ENCODE measurements around the gene ANXA1.
A peak's percentile ranks its signal among the peaks of the same experiment; 100 is the strongest.

Gene ANXA1

GRCh38 chr9:73148447-73148937, 3.2 kb upstream of the ANXA1 start:
- Histone ChIP-seq H3K27me3 (ENCODE audit: insufficient read depth, low read length, poor library complexity, severe bottlenecking) (no peaks in the 10 kb centered on the region), H3K9me2 (replicated peaks; ENCODE audit: low read depth, low read length) (no peaks in the 10 kb centered on the region), H3K4me2 (ENCODE audit: low read depth, low read length, poor library complexity, severe bottlenecking) (peak overlapping the region; percentile 66), H3K9ac (ENCODE audit: low read depth, low read length, poor library complexity, severe bottlenecking) (peak overlapping the region; percentile 55), H3K4me3 (ENCODE audit: low read length, poor library complexity, severe bottlenecking) (no peak overlapping the region), H3K9me3 (ENCODE audit: insufficient read depth, low read depth, low read length) (no peaks in the 10 kb centered on the region), H3F3A (ENCODE audit: low read depth) (no peaks in the 10 kb centered on the region), H3K4me1 (ENCODE audit: insufficient read depth, low read length, poor library complexity, severe bottlenecking) (peaks cover 55% of the 10 kb centered on the region), H3K36me3 (ENCODE audit: insufficient read depth, low read length) (no peaks in the 10 kb centered on the region), H3K79me2 (ENCODE audit: insufficient read depth, low read length) (peaks cover 23% of the 10 kb centered on the region), H2AFZ (ENCODE audit: low read length) (peak overlapping the region; percentile 71; the same call in 1 of the 2 replicates), H4K20me1 (ENCODE audit: insufficient read depth, low read length, poor library complexity, severe bottlenecking) (no peaks in the 10 kb centered on the region)
- TF ChIP-seq EZH2phosphoT487 (IDR thresholded peaks at IDR 0.05; ENCODE audit: borderline replicate concordance) (no peak), CTCF (conservative IDR thresholded peaks at IDR 0.05; ENCODE audit: low read length) (no peak)

GRCh38 chr9:73149371-73150067, 2.1 kb upstream of the ANXA1 start:
- Histone ChIP-seq H3K4me3 (ENCODE audit: low read length, poor library complexity, severe bottlenecking) (peak overlapping the region; percentile 60), H4K20me1 (ENCODE audit: insufficient read depth, low read length, poor library complexity, severe bottlenecking) (no peaks in the 10 kb centered on the region), H3K4me2 (ENCODE audit: low read depth, low read length, poor library complexity, severe bottlenecking) (peak overlapping the region; percentile 66), H2AFZ (ENCODE audit: low read length) (peak overlapping the region; percentile 71; the same call in 1 of the 2 replicates), H3K27me3 (ENCODE audit: insufficient read depth, low read length, poor library complexity, severe bottlenecking) (no peaks in the 10 kb centered on the region), H3K9ac (ENCODE audit: low read depth, low read length, poor library complexity, severe bottlenecking) (peak overlapping the region; percentile 55), H3F3A (ENCODE audit: low read depth) (no peaks in the 10 kb centered on the region), H3K9me3 (ENCODE audit: insufficient read depth, low read depth, low read length) (no peaks in the 10 kb centered on the region), H3K36me3 (ENCODE audit: insufficient read depth, low read length) (no peaks in the 10 kb centered on the region), H3K79me2 (ENCODE audit: insufficient read depth, low read length) (peaks cover 33% of the 10 kb centered on the region), H3K4me1 (ENCODE audit: insufficient read depth, low read length, poor library complexity, severe bottlenecking) (peaks cover 60% of the 10 kb centered on the region), H3K9me2 (replicated peaks; ENCODE audit: low read depth, low read length) (no peaks in the 10 kb centered on the region)
- no peak for TF ChIP-seq EZH2phosphoT487 (IDR thresholded peaks at IDR 0.05; ENCODE audit: borderline replicate concordance)
- no peak for TF ChIP-seq CTCF (conservative IDR thresholded peaks at IDR 0.05; ENCODE audit: low read length)

- no peaks in the 10 kb centered on the region for H3K9me3 ChIP-seq (ENCODE audit: insufficient read depth, low read depth, low read length)
- H3K4me1 ChIP-seq (ENCODE audit: insufficient read depth, low read length, poor library complexity, severe bottlenecking), result peaks cover 78% of the 10 kb centered on the region
- H3F3A ChIP-seq (ENCODE audit: low read depth), result peaks cover 7% of the 10 kb centered on the region; the same call in 1 of the 2 replicates
- H4K20me1 ChIP-seq (ENCODE audit: insufficient read depth, low read length, poor library complexity, severe bottlenecking), result no peaks in the 10 kb centered on the region
- H2AFZ ChIP-seq (ENCODE audit: low read length), result no peak overlapping the region
- peak overlapping the region; percentile 75 for H3K4me3 ChIP-seq (ENCODE audit: low read length, poor library complexity, severe bottlenecking)
- no peaks in the 10 kb centered on the region for H3K9me2 ChIP-seq (replicated peaks; ENCODE audit: low read depth, low read length)
- H3K79me2 ChIP-seq (ENCODE audit: insufficient read depth, low read length), result peaks cover 54% of the 10 kb centered on the region
- no peaks in the 10 kb centered on the region for H3K36me3 ChIP-seq (ENCODE audit: insufficient read depth, low read length)
- peak overlapping the region; percentile 76 for H3K9ac ChIP-seq (ENCODE audit: low read depth, low read length, poor library complexity, severe bottlenecking)
- H3K27me3 ChIP-seq (ENCODE audit: insufficient read depth, low read length, poor library complexity, severe bottlenecking), result no peaks in the 10 kb centered on the region
- H3K4me2 ChIP-seq (ENCODE audit: low read depth, low read length, poor library complexity, severe bottlenecking), result peak overlapping the region; percentile 82
- TF ChIP-seq CTCF (conservative IDR thresholded peaks at IDR 0.05; ENCODE audit: low read length) (no peak), EZH2phosphoT487 (IDR thresholded peaks at IDR 0.05; ENCODE audit: borderline replicate concordance) (no peak)
Observed at GRCh38 chr9:73152543-73152844, 829 bp downstream of the ANXA1 start.

Measured in Loucy (cell line).